HG03432 (cell line): ENCODE data around the gene ABR.
"Not testable (repeated sequence)": the region's sequence is repeated elsewhere in the genome, so short reads cannot be mapped to it uniquely, and the experiment has no call there.

Experiments
- ATAC-seq: cut with Tn5 transposase; IDR thresholded peaks from one replicate; pipeline ENCODE4 v1.9.1; 2021; ENCODE audit warnings: mild to moderate bottlenecking, moderate library complexity; ENCODE audit not compliant: unreplicated experiment

ABR gene

DNA sequence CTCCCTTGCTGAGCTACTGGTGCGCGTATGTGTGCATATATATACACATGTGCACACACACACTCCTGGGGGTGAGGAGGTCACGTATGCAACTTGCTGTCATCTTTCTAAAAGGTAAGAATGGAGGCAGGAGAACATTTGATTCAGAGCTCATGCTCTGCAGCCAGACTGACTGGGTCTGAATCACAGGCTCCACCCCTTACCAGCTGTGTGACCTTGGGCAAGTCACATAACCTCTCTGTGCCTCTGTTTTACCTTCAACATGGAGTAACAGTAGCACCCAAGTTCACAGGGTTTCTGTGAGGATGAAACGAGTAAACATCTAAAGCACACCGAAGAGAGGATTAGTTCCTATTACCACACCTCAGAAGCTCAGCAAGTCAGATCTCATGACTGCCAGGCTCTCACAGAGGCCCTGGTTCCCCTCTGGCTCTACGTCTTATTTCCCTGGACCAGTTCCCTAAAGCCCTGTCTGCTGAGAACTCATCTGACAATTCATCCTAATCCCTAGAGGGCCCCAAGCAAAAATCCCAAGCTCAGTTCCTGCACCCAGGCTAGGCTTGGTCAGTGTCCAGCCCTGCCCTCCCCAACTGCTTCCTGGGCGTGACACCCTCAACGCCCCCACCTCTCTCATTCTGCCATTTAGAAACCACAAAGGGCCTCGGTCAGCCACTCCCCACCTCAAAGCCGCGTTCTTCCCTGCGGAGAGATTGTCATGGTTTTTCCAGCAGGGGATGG is 28.7 kb downstream of the ABR start:
- ATAC-seq, result no peak

GRCh38 chr17:1149869-1150268 is 29.9 kb downstream of the ABR start:
- ATAC-seq, result no peak

- no peak for ATAC-seq
These were observed 32.1 kb downstream of the ABR start for GRCh38 chr17:1147664-1148063.

DNA sequence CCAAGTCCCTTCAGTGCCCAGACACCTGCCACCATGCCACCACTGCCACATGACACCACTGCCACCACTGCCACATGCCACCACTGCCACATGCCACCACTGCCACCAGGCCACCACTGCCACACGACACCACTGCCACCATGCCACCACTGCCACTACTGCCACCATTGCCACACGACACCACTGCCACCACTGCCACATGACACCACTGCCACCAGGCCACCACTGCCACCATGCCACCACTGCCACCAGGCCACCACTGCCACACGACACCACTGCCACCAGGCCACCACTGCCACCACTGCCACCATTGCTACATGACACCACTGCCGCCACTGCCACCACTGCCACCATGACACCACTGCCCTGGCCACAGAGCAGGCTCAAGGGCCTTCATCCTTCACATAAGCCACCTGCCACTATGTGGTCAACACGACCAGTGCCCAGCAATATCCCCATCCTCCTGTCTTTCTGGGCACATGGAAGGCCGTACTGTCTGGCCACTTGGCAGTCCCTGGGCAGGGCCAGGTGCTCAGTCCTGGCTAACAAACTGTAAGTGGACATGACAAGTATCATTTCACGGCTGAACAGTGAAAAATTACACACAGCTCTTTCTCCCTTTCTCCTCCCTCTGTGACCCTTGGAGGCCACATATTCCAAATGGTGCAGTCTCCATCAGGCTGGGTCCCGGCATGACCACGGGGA is 33.1 kb downstream of the ABR start:
- no peak for ATAC-seq

- ATAC-seq, result no peak
These were observed 34.3 kb downstream of the ABR start for GRCh38 chr17:1145311-1145986.

DNA sequence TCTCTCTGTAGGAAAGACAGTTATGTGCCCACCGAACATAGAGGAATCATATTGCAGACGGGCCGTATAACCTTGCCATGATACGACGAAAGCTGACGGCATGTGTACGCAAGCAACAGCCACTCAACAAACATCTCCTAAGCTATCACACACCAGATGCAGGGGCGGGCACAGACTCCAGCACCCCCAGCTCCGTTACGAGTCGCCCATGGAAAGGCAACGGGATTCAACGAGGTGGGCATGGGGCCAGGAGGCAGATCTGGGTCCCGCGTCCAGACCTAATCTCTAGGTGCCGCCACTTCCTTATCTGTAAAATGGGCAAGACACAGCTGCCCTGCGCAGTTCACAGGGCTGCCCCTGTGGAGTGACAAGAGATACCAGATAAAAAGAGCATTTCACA is 35.6 kb downstream of the ABR start:
- no peak for ATAC-seq

GRCh38 chr17:1143573-1143972 is 36.2 kb downstream of the ABR start:
- ATAC-seq, result no peak

GRCh38 chr17:1142561-1142971 is 37.2 kb downstream of the ABR start:
- ATAC-seq, result no peak

GRCh38 chr17:1137465-1137894 is 42.3 kb downstream of the ABR start:
- no peak for ATAC-seq

DNA sequence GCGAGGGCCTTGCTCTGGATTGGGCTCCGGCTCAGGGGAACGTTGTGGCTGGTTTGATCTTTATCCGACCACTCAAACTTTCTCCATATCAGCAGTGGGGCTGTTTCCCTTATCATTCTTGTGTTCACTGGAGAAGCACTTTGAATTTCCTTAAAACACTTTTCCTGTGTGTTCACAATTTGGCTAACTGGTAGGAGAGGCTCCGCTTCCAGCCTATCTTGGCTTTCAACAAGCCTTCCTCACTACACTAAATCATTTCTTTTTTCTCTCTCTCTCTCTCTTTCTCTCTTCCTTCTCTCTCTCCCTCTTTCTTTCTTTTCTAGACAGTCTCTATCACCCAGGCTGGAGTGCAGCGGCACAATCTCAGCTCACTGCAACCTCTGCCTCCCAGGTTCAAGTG is 43.0 kb downstream of the ABR start:
- no peak for ATAC-seq

DNA sequence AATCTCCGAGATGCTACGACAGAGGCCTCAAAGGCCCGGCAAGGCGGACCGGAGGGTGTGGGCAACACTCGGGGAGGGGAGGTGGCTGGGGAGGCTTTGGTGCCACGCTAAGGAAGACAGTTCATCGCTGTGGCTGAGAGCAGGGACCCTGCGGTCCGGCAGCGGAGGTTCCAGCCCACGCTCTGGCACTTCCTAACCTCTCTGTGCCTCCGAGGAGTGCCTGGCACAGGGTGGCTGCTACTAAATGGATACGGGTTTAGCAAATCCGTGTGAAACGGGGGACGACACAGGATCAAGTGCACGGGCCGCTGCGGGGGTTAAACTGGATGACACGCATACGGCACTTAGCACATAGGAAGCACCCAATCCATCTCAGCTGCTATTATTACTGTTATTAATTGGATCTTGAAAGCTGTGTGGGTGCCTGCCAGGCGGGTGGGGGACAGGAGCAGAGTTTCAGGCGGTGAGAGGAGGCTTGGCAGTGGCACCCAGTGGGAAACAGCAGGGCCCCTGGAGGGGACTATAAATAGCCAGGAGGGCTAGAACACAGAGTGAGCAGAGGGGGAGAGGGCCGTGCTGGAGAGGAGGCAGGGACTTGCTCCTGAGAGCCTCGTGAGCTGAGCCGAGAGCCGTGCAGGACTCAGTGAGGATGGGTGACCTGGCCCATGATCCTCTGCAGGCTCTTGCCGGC is 45.0 kb downstream of the ABR start:
- ATAC-seq, result no peak

DNA sequence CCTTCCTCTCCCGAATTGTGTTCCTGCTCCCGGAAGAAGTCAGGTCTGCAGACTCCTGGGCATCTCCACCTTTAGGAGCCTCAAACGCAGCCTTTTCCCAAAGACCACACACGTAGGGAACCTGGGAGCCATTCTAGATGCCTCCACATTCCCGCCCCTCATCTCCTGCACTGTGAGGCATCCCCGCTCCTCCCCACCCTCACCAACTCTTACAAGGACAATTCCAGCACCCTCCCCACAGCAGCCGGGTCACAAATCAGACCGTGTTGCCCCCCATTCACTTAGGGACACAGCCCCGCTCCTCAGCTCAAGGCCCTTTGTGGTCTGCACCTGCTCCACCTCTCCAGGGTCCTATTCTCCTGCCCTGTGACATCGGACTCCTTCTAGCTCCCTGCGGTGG is 49.6 kb downstream of the ABR start:
- ATAC-seq, result no peak

DNA sequence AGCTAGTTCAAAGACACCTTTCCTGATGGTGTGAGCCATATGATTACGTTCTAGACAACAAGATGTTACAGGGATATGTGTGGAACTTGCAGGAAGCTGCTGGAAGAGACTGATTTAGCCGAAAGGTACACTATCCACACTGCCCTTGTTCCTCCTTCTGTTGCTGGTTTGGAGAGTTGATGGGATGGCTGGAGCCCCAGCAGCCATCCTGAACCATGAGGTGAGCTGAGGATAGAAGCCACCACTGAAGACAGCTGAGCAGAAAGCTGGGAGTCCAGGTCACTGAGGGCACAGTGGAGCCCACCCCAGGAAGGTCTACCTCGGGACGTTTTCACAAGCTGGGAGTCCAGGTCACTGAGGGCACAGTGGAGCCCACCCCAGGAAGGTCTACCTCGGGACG is 51.3 kb downstream of the ABR start:
- ATAC-seq, result not testable (repeated sequence)

DNA sequence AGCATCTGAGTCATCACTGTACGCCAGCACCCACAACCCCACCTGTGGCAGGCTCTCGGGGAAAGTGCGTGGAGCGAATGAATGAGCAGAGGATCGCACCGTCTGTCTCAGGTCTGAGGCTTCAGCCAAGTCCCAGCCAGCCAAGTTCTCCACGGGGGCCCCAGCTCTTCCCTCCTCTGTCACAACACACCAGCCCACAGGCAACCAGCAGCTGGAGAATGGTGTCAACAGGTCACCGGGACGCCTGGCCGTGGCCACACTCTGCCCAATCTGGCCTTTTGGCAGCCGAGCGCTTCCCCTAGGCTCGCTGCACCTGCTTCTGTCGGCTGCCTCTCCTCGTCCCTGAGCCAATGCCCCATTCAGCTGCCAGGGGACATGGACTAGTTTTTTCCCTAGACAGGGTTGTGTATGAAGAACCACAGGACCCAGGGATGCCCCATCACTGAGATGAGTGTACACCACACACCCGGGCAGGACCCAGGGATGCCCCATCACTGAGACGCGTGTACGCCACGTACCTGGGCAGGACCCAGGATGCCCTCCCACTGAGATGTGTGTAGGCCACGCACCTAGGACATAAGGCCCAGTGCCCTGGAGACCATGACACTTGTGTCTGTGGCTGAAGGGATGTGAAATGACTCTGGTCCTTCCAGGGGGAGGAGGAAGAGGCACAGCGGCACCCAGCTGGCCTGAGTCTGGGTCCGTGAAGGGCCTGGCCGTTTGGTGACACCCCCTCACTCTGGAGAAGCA is 52.8 kb downstream of the ABR start:
- no peak for ATAC-seq

DNA sequence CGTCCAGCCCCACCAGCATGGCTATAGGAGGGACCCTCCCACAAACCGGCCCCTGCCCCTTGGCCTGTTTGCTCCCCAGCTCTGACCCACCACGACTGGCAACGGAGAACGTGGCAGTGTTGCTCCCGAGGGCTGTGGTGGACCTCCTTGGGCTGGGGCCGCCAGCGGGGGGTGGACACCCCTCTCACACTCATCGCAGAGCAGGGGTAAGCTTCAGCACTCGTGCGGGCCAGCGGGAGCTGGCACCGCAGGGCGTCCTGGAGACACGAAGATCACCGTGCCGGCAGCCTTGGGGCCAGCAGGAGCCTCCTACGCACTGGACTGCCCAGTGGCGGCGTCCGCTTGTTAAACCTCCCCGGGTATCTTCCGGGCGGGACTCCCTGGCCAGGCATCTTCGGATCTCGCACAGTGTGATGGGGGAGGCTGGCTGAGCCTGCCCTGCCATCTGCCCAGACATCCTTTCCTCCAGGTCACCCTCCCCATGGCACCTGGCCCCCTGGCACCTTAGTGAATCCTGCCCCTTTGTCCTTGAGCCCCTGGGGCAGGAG is 53.5 kb downstream of the ABR start:
- no peak for ATAC-seq

GRCh38 chr17:1125788-1126145 is 54.0 kb downstream of the ABR start:
- no peak for ATAC-seq

DNA sequence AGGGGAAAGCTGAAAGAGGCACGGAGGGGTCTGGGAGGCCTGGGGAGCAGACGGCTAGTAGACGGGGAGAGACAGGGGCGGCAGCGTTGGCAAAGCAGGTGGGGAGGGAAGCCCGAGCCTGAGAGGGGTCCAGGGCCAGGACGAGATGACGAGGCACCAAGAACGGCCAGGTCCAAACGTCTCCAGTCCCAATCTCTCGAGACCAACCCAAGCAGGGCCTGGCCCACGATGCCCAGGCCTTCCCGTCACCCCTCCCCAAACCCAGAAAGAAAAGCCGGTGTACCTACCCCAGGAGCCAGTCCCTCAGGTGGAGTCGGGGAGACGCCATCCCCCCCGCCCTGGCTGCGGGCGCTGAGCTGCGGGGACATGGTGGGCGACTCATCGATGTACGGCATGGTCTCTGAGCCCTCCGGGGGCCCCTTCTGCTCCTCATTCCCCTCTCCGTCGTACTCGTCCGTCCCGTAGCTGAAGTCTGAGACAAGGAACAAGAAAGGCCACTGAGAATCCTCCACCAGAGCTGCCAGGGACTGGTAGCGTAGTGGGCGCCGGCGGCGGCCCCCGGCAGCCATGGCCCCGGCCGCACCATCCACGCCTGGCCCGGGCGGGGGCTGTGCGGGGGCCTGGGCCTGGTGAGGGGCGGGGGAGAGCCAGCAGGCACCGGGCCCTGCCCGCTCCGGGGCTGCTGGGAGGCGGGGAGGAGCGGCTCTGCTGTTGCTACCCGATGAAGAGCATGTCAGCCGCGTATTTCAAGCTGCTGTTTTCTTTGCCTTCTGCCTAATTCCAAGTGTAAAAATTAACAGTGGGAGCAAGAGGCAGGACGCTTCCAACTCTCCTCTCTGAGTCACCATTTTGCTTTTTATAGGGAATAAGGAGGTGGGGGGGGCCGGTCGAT is 54.6 kb downstream of the ABR start:
- ATAC-seq, result no peak

DNA sequence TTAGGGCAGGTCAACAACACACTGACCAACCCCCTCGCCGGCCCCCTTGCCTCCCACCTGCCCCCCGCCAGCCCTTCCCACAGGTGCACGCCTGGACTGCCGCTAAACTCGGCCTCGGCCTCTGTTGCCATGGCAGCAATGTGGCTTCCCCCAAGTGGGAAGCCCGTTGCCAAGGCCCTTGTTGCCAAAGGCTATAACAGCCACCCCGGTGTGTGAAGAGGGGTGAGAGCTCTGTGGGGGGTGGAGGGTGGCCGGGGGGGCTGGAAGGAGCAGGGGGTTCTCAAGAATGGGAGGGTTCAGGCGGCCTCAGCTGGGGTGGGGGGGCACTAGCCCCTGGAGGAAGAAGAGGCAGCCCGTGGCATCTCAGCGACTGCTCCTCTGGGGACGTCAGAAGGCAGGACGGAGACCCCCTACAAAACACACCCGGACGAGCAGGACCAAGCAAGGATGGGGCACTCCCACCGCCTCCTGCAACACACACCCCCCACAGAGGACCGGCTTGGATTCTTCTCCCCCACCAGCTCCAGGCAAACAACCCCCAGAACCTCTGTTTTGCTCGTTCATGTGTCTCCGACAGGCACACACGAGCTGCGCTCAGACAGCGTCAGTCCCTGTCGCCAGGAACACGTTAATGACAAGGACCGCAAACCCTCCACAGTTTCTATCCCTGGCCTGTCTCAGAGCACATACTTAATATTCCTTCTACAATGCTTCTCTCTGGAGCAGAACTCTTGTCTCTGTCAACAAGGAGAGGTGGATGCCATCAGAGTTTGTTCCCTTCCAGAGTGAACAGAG is 55.7 kb downstream of the ABR start:
- no peak for ATAC-seq

DNA sequence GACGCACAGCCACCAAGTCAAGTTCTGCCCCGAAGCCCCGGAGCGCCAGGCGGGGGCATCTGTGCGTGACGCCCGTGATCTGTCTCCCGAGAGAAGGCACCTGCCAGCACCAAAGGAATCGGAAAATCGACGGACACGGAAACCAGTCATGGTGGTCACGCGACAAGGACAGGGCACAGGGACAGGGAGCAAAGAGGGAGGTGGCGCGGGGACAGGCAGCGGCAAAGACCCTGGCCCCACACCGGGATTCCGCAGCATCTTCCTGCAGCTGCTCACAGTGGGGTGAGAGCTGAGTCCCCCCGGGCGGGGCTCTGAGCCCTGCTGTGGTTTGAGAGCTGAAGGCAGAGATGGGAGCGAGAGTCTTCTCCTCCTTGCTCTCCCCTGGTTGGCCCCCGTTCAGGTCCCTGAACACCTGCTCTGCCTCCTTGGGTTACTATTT is 56.4 kb downstream of the ABR start:
- no peak for ATAC-seq
